GM12874 (cell line): Measurements from ENCODE around the gene POLR2L.
A peak's percentile ranks its signal among the peaks of the same experiment; 100 is the strongest.

ENCODE experiments used
- CTCF ChIP-seq: IDR thresholded peaks from 2 replicates; pipeline ENCODE4 v1.5.1; 2011; ENCODE audit warnings: low read depth, mild to moderate bottlenecking, control low read depth, low read length, moderate library complexity; ENCODE audit not compliant: insufficient read depth

Gene POLR2L

GRCh38 chr11:823441-824291 lies 18.7 kb downstream of the POLR2L start:
- no peak for TF ChIP-seq CTCF

GRCh38 chr11:821512-822371 lies 20.6 kb downstream of the POLR2L start:
- TF ChIP-seq CTCF = no peak

- no peak for TF ChIP-seq CTCF
These were observed 21.4 kb downstream of the POLR2L start for GRCh38 chr11:820655-821511.

GRCh38 chr11:819943-820649 lies 22.2 kb downstream of the POLR2L start:
- TF ChIP-seq CTCF = no peak

- TF ChIP-seq CTCF = 0 out of 2 replicates have a peak, but pooled peaks have one; percentile 7
These were observed 23.0 kb downstream of the POLR2L start for GRCh38 chr11:819129-819931.

GRCh38 chr11:818396-819128 lies 23.8 kb downstream of the POLR2L start, which contains the start of gene PNPLA2:
PNPLA2 (plus strand) TSS chr11:818914; CDS start chr11:819719, 805 bp downstream.
- TF ChIP-seq CTCF = no peak
